HL-60 (cell line): ENCODE data around the gene SPATA21.

Source experiments
- CTCF ChIP-seq: IDR thresholded peaks from one replicate; pipeline ENCODE4 v1.5.1; 2011; ENCODE audit warnings: low read length, control low read depth, inconsistent platforms; ENCODE audit not compliant: insufficient read depth
- GABPA ChIP-seq: IDR thresholded peaks from 2 replicates; pipeline ENCODE4 v1.6.1; 2012; ENCODE audit warnings: low read depth
- POLR2AphosphoS5 ChIP-seq: IDR thresholded peaks from 2 replicates; pipeline ENCODE4 v1.6.1; 2012; ENCODE audit warnings: low read depth
- REST ChIP-seq: IDR thresholded peaks from 2 replicates; pipeline ENCODE4 v1.6.1; 2012; ENCODE audit warnings: low read depth; ENCODE audit not compliant: insufficient replicate concordance
- SPI1 ChIP-seq: IDR thresholded peaks from 2 replicates; pipeline ENCODE4 v1.6.1; 2012; ENCODE audit warnings: low read depth, mild to moderate bottlenecking, borderline replicate concordance

- TF ChIP-seq CTCF (no peak), POLR2AphosphoS5 (no peak), REST (no peak), SPI1 (no peak), GABPA (no peak)
These were observed 1.7 kb upstream of the SPATA21 start for GRCh38 chr1:16438924-16439323.
